Measurements from ENCODE around the gene SRP9. TPM values are rescaled to one million over a fixed set of nuclear protein-coding genes. Genes with fewer than 3 reads are reported as not detected.

The SRP9 gene
- total RNA-seq, 2 experiments from 2014 or later = 263 to 308 TPM

DNA sequence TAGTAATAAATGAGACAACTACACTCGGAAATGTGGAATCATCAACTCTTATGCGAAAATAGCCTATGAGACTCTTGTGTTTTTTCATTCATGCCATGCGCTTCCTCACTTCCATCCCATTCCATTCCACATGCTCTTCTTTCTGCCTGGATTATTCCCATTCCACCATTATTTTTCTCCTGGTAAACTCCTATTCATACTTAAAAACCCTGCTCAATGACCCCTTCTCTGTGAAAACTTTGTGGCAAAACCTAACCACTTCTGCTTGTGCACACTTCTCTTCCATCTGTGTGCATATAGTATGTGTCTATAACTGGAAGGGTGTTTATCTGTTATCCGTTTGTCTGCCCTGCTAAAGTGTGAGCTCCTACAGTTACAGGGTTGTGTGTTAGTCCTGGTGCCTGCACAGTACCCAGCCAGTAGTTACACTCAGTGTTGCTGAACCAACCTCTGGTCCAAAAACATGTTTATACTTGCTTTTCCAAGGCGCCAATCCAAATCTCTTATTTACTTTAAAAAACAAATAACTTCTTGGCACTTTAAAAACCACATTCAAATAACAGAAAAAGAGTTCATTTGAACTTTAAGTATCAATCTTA, 43.0 kb downstream of the SRP9 start:
- Mint-ChIP-seq H3K36me3 (ENCODE audit: low read depth) (no peaks in the 10 kb centered on the region), H3K4me3 (no peak overlapping the region), H3K9me3 (ENCODE audit: low read depth) (no peaks in the 10 kb centered on the region), H3K27ac (no peak overlapping the region), H3K27me3 (no peaks in the 10 kb centered on the region), H3K4me1 (peaks cover 3% of the 10 kb centered on the region)
- ATAC-seq (no peak), DNase-seq (no peak)
- ChIA-PET CTCF (no interaction called here), POLR2A (no interaction called here)
- intact Hi-C loops (cut with DNase I, micrococcal nuclease) = no loop called here

GRCh38 chr1:225822655-225823403, 45.2 kb downstream of the SRP9 start:
- Mint-ChIP-seq H3K27ac (no peak overlapping the region), H3K9me3 (ENCODE audit: low read depth) (no peaks in the 10 kb centered on the region), H3K4me1 (peaks cover under 1% of the 10 kb centered on the region), H3K36me3 (ENCODE audit: low read depth) (no peaks in the 10 kb centered on the region), H3K27me3 (no peaks in the 10 kb centered on the region), H3K4me3 (no peak overlapping the region)
- no peak for ATAC-seq
- CTCF ChIA-PET = interaction anchor here (0.6 to 1.0 kb wide), 4 partner anchors 9 to 331 kb away, joined by 3 to 4 read pairs (median 3); no protein-coding TSS in a partner anchor
- intact Hi-C loops (cut with DNase I, micrococcal nuclease) = no loop called here
- no peak for DNase-seq
- POLR2A ChIA-PET = no interaction called here

DNA sequence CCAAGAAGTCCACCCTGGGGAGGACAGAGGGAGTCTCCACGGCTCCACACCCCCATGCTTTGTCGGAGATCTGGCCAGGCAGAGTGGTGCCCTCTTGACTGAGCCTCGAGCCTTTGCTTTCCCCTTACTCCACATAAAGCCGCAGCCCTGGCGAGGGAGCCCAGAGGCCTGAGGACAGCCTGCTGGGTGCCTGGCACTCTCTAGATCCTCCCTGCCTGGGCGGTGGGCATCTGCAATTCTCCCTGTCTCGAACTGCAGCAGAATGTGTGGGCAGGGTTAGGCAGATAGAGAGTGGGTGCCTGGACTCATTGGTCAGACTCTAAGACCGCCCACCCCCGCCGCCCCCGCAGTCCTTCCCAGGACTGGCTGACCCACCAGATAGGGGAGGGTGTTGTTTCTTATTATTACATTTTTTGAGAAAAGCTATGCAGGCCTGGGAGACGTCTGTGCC, 46.2 kb downstream of the SRP9 start:
- intact Hi-C loops (cut with DNase I, micrococcal nuclease) = no loop called here
- H3K36me3 Mint-ChIP-seq (ENCODE audit: low read depth) = no peaks in the 10 kb centered on the region
- CTCF ChIA-PET = no interaction called here
- no peaks in the 10 kb centered on the region for H3K27me3 Mint-ChIP-seq
- POLR2A ChIA-PET = no interaction called here
- H3K4me3 Mint-ChIP-seq = no peak overlapping the region
- H3K4me1 Mint-ChIP-seq = no peaks in the 10 kb centered on the region
- DNase-seq = no peak
- no peak for ATAC-seq
- H3K9me3 Mint-ChIP-seq (ENCODE audit: low read depth) = no peaks in the 10 kb centered on the region
- H3K27ac Mint-ChIP-seq = no peak overlapping the region

DNA sequence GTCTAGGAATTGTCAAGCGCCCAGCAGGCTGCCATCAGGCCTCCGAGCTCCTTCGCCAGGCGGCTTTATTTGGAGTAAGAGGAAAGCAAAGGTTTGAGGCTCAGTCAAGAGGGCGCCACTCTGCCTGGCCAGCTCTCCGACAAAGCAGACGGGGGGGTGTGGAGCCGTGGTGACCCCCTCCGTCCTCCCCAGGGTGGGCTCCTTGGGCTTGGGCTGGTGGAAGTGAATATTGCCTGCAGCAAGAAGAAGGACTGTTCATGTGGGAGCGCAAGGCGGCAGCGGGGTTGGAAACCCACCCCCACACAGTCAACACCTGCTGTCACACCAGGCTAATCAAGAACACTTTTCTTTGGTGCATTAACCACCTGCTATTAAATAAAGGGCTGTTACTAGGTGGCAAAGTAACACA, 46.9 kb downstream of the SRP9 start:
- ChIA-PET POLR2A (no interaction called here), CTCF (no interaction called here)
- no peaks in the 10 kb centered on the region for H3K4me1 Mint-ChIP-seq
- intact Hi-C loops (cut with DNase I, micrococcal nuclease) = no loop called here
- H3K27me3 Mint-ChIP-seq = no peaks in the 10 kb centered on the region
- H3K4me3 Mint-ChIP-seq = no peak overlapping the region
- DNase-seq (no peak), ATAC-seq (no peak)
- no peaks in the 10 kb centered on the region for H3K36me3 Mint-ChIP-seq (ENCODE audit: low read depth)
- no peak overlapping the region for H3K27ac Mint-ChIP-seq
- no peaks in the 10 kb centered on the region for H3K9me3 Mint-ChIP-seq (ENCODE audit: low read depth)

DNA sequence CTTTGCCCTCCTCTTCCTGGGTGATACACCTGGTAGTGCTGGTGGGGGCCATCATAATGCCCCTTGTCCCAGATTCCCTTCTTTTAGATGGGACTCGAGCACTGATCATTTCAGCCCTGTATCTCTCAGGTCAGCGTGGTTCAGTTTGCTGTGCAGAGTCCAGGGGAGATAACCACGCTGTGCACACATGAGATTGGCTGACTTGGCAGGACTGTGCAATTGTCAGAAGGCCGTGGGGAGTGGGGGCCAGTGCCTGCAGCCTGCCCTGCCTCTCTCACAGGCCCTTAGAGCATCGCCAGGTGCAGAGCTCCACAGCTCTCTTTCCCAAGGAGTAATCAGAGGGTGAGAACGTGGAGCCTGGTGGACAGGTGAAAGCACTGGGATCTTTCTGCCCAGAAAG, 47.5 kb downstream of the SRP9 start:
- DNase-seq (no peak), ATAC-seq (no peak)
- ChIA-PET CTCF (interaction anchor here (1.1 kb wide), 1 partner anchor 15 kb away, joined by 3 read pairs; no protein-coding TSS in a partner anchor), POLR2A (interaction anchor here (0.6 kb wide), 1 partner anchor 66 kb away, joined by 4 read pairs; no protein-coding TSS in a partner anchor)
- H3K4me3 Mint-ChIP-seq = no peak overlapping the region
- H3K27ac Mint-ChIP-seq = no peak overlapping the region
- H3K36me3 Mint-ChIP-seq (ENCODE audit: low read depth) = no peaks in the 10 kb centered on the region
- H3K4me1 Mint-ChIP-seq = no peaks in the 10 kb centered on the region
- no peaks in the 10 kb centered on the region for H3K27me3 Mint-ChIP-seq
- H3K9me3 Mint-ChIP-seq (ENCODE audit: low read depth) = no peaks in the 10 kb centered on the region
- intact Hi-C loops (cut with DNase I, micrococcal nuclease) = no loop called here

DNA sequence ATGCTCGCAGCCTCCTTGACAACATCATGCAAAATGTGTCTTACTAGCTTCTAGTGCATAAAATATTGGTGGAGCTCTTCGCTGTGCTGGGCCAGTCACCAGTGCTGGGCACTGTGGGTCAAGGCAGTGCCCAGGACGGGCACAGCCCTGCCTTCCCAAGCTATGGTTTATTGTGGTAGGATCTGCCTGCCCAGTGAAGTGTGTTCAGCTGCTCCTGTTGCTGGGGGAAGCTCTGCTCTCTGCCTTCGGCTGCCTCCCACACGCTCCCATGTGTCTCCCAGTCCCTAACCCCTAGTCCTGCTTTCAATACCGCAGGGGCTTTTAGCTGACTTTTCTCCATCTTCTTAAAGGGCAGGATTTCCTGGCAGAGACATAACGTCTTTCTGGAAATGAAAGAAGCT, 48.0 kb downstream of the SRP9 start:
- Mint-ChIP-seq H3K27me3 (no peaks in the 10 kb centered on the region), H3K36me3 (ENCODE audit: low read depth) (no peaks in the 10 kb centered on the region), H3K9me3 (ENCODE audit: low read depth) (no peaks in the 10 kb centered on the region), H3K27ac (no peak overlapping the region), H3K4me1 (no peaks in the 10 kb centered on the region), H3K4me3 (no peak overlapping the region)
- intact Hi-C loops (cut with DNase I, micrococcal nuclease) = no loop called here
- no peak for ATAC-seq
- POLR2A ChIA-PET = interaction anchor here (0.6 kb wide), 1 partner anchor 66 kb away, joined by 4 read pairs; no protein-coding TSS in a partner anchor
- CTCF ChIA-PET = interaction anchor here (0.8 to 1.1 kb wide), 3 partner anchors 14 to 27 kb away, joined by 3 to 5 read pairs (median 3); no protein-coding TSS in a partner anchor
- DNase-seq = no peak

DNA sequence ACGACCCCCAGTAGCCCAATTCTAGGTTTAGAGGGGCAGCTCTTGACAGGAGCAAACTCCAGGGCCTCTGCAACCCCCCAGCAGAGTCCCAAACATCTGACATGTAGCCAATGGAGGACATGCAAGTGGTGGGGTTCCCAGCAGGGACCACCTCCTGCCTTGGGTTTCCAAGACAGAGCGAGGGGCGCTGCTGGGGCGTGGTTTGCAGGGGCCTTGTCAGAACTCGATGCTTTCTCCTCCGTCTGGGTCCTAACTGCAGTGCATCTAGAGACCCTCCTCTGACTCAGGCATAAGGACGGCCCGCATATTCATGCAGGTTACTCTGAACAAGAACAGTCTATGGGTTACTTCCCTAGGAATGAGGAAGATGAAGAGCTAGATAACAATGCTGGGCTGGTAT, 49.5 kb downstream of the SRP9 start:
- no peak overlapping the region for H3K27ac Mint-ChIP-seq
- no peaks in the 10 kb centered on the region for H3K27me3 Mint-ChIP-seq
- H3K36me3 Mint-ChIP-seq (ENCODE audit: low read depth) = no peaks in the 10 kb centered on the region
- intact Hi-C loops (cut with DNase I, micrococcal nuclease) = no loop called here
- DNase-seq = no peak
- no peak overlapping the region for H3K4me3 Mint-ChIP-seq
- no peaks in the 10 kb centered on the region for H3K9me3 Mint-ChIP-seq (ENCODE audit: low read depth)
- H3K4me1 Mint-ChIP-seq = no peaks in the 10 kb centered on the region
- no peak for ATAC-seq
- CTCF ChIA-PET = interaction anchor here (0.8 kb wide), 1 partner anchor 23 kb away, joined by 3 read pairs; no protein-coding TSS in a partner anchor
- POLR2A ChIA-PET = no interaction called here

- intact Hi-C loops (cut with DNase I, micrococcal nuclease) = no loop called here
- POLR2A ChIA-PET = no interaction called here
- no peak overlapping the region for H3K4me3 Mint-ChIP-seq
- H3K4me1 Mint-ChIP-seq = no peaks in the 10 kb centered on the region
- no peak for DNase-seq
- no peaks in the 10 kb centered on the region for H3K36me3 Mint-ChIP-seq (ENCODE audit: low read depth)
- CTCF ChIA-PET = no interaction called here
- no peak for ATAC-seq
- H3K27me3 Mint-ChIP-seq = no peaks in the 10 kb centered on the region
- H3K9me3 Mint-ChIP-seq (ENCODE audit: low read depth) = no peaks in the 10 kb centered on the region
- H3K27ac Mint-ChIP-seq = no peak overlapping the region
These were observed 51.2 kb downstream of the SRP9 start for GRCh38 chr1:225828706-225829345.

DNA sequence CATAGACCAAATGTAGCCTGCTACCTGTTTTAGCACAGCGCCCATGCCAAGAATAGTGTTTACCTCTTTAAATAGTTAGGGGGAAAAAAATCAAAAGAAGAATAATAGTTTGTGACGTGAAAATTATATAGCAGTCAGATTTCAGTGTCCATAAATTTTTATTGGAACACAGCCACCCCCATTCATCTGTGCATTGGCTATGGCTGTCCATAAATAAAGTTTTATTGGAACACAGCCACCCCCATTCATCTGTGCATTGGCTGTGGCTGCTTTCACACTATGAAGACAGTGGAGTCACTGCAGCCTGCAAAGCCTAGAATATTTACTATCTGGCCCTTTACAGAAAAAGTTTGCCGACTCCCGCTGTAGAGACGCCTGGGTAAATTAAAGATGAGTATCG, 53.2 kb downstream of the SRP9 start:
- H3K9me3 Mint-ChIP-seq (ENCODE audit: low read depth) = no peaks in the 10 kb centered on the region
- DNase-seq (no peak), ATAC-seq (no peak)
- H3K36me3 Mint-ChIP-seq (ENCODE audit: low read depth) = no peaks in the 10 kb centered on the region
- H3K27me3 Mint-ChIP-seq = no peaks in the 10 kb centered on the region
- H3K4me1 Mint-ChIP-seq = no peaks in the 10 kb centered on the region
- CTCF ChIA-PET = interaction anchor here (1.1 kb wide), 1 partner anchor 8 kb away, joined by 4 read pairs; no protein-coding TSS in a partner anchor
- POLR2A ChIA-PET = no interaction called here
- H3K27ac Mint-ChIP-seq = no peak overlapping the region
- H3K4me3 Mint-ChIP-seq = no peak overlapping the region
- intact Hi-C loops (cut with DNase I, micrococcal nuclease) = no loop called here

- H3K9me3 Mint-ChIP-seq (ENCODE audit: low read depth) = no peaks in the 10 kb centered on the region
These were observed 57.0 kb downstream of the SRP9 start for GRCh38 chr1:225834417-225835329.

GRCh38 chr1:225835856-225836255, 58.2 kb downstream of the SRP9 start:
- Mint-ChIP-seq H3K9me3 (ENCODE audit: low read depth) (no peaks in the 10 kb centered on the region), H3K36me3 (ENCODE audit: low read depth) (no peaks in the 10 kb centered on the region), H3K27ac (no peak overlapping the region), H3K27me3 (no peaks in the 10 kb centered on the region), H3K4me3 (no peak overlapping the region), H3K4me1 (peaks cover 5% of the 10 kb centered on the region)
- DNase-seq (no peak), ATAC-seq (no peak)
- intact Hi-C loops (cut with DNase I, micrococcal nuclease) = no loop called here
- POLR2A ChIA-PET = no interaction called here
- CTCF ChIA-PET = no interaction called here

More at GRCh38 chr1:225834417-225835329, 57.0 kb downstream of the SRP9 start:
- intact Hi-C loops (cut with DNase I, micrococcal nuclease) = no loop called here
- ATAC-seq (no peak), DNase-seq (no peak)
- ChIA-PET CTCF (interaction anchor here (0.5 to 0.6 kb wide), 2 partner anchors 25 to 79 kb away, joined by 3 to 5 read pairs; partner anchors contain the start of gene EPHX1), POLR2A (no interaction called here)
- Mint-ChIP-seq H3K36me3 (ENCODE audit: low read depth) (no peaks in the 10 kb centered on the region), H3K27ac (no peak overlapping the region), H3K4me3 (no peak overlapping the region), H3K4me1 (no peaks in the 10 kb centered on the region), H3K27me3 (no peaks in the 10 kb centered on the region)

Data from activated CD4-positive, alpha-beta T cell treated with anti-CD3 and anti-CD28 coated beads for 36 hours (primary cell).